ENCODE measurements around the gene CAMK2D. TPM values are rescaled to one million over a fixed set of nuclear protein-coding genes. Genes with fewer than 3 reads are reported as not detected.

CAMK2D gene
- total RNA-seq, 6 experiments from 2014 or later: 83.7 to 102 (median 94.1) TPM

DNA sequence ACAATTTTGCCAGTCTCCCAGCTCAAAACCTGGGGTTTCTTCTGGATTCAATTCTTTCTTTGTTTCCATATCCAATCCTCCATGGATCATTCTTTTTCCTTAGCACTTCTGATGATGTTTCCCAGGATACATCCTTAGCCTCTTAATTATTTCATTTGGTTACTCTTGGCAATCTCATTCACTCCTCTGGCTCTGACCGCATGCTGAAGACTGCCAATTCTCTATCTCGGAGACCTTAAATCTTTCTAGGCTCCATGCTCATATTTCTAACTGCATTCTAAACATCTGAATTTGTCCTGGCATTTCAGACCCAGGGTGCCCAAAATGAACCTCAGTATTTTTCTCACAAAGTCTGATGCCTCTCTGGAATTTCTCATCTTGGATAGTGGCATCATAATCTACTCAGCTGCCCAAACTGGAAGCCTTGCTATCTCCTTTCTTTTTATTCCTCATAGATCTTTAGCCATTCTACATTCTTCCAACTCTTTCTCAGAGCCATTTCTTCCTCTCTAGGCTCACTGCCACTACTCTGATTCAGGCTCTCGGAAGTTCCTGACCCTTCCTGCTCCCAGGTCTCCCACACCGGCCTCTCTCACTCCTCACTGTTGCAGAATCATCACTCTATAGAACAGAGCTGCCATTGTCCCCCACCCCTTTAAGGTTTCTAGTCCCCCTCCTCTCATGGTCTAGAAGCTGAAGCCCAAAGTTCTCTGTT is 290.2 kb downstream of the CAMK2D start:
- H3K9me3 Mint-ChIP-seq: peaks cover under 1% of the 10 kb centered on the region; the same call in 1 of the 2 replicates
- H3K36me3 Mint-ChIP-seq (ENCODE audit: low read depth): peaks cover 32% of the 10 kb centered on the region
- peak overlapping the region; percentile 86 for H3K27ac Mint-ChIP-seq
- peaks cover 93% of the 10 kb centered on the region for H3K4me1 Mint-ChIP-seq (ENCODE audit: low read depth)
- peak overlapping the region; percentile 16; the same call in 1 of the 2 replicates for H3K4me3 Mint-ChIP-seq
- TF ChIP-seq, protein P1, sequence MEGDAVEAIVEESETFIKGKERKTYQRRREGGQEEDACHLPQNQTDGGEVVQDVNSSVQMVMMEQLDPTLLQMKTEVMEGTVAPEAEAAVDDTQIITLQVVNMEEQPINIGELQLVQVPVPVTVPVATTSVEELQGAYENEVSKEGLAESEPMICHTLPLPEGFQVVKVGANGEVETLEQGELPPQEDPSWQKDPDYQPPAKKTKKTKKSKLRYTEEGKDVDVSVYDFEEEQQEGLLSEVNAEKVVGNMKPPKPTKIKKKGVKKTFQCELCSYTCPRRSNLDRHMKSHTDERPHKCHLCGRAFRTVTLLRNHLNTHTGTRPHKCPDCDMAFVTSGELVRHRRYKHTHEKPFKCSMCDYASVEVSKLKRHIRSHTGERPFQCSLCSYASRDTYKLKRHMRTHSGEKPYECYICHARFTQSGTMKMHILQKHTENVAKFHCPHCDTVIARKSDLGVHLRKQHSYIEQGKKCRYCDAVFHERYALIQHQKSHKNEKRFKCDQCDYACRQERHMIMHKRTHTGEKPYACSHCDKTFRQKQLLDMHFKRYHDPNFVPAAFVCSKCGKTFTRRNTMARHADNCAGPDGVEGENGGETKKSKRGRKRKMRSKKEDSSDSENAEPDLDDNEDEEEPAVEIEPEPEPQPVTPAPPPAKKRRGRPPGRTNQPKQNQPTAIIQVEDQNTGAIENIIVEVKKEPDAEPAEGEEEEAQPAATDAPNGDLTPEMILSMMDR (IDR thresholded peaks at IDR 0.05): no peak
- no peak for DNase-seq
- peaks cover 10% of the 10 kb centered on the region for H3K27me3 Mint-ChIP-seq (ENCODE audit: insufficient read depth)

DNA sequence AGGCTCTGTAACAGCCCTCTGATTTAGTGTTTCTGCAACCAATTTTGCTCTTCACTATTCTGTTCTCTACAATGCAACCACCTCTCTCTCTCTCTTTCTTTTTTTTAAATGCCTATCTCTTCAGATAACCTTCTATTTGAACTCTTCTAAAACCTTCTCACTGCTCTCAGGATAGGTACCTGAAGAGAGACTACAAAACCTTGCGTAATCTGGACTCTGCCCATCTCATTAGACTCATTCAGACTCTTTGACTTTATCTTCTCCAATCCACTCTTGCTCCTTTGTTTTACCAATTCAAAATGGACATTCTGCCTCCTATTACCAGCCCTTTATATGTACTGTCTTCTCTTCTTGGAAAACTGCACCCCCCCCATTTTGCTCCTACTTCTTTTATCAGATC is 291.6 kb downstream of the CAMK2D start:
- Mint-ChIP-seq H3K27ac (peak overlapping the region; percentile 99), H3K9me3 (no peaks in the 10 kb centered on the region), H3K27me3 (ENCODE audit: insufficient read depth) (peaks cover 10% of the 10 kb centered on the region), H3K4me1 (ENCODE audit: low read depth) (peaks cover 82% of the 10 kb centered on the region), H3K4me3 (peak overlapping the region; percentile 7), H3K36me3 (ENCODE audit: low read depth) (peaks cover 27% of the 10 kb centered on the region)
- DNase-seq: no peak
- TF ChIP-seq, protein P1 (IDR thresholded peaks at IDR 0.05): no peak

DNA sequence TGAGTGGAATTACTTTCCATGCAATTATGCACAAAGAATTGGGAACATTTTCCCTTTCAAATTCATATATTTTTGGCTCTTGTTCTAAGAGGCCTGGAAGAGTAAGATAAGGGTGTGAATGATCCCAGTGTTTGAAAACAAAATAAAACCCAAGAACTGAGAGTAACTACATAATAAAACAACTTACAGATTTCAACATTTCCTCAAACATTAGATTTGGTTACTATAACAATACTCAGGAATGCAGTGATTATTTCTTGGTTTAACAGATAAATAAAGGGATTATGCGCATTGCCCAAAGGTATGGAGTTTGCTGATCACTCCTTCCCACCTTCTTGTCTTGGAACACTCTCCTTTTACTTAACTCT is 292.5 kb downstream of the CAMK2D start:
- H3K27me3 Mint-ChIP-seq (ENCODE audit: insufficient read depth): peaks cover 10% of the 10 kb centered on the region

DNA sequence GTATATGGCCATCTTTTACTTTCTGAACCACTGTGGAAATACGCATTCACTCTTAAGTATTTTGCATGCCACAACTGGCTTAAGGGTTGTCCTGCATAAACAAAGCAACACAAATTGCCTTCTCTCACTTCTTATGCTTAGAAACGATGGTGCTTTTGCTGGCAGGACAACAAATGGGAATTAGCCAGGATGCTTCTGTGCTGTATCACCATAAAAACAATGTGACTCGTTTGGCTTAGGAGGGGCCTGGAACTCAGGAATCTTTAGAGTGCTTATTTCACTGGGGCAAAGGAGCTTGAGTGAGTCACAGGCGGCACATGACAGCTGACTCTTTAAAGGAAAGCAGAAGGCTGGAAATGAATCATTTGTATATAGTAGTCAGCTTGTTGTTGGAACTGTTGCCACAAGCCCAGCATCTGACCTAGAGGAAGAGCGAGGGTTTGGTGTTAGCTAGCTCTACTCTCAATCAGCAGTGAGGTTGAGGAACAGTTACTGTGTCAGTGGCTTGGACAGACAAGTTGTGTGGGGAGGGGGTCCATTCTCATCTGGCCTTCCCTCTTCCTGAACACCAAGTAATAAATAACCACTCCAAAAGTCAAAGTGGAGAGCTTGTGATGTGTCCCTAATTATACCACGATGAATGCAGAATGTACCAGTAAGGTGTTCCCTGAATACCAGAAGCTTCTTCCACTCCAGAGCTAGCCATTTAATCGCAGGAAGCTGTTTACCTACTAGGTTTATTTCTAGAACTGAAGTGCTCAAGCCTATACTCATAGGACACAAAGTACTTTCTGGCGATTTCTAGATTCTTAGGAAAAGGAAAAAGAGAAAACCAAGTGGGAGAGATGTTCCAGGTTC is 293.1 kb downstream of the CAMK2D start:
- TF ChIP-seq, protein P1 (IDR thresholded peaks at IDR 0.05): no peak

More for the DNA sequence above, 292.5 kb downstream of the CAMK2D start:
- Mint-ChIP-seq H3K36me3 (ENCODE audit: low read depth) (peaks cover 37% of the 10 kb centered on the region), H3K9me3 (no peaks in the 10 kb centered on the region), H3K27ac (peak overlapping the region; percentile 99), H3K4me1 (ENCODE audit: low read depth) (peaks cover 72% of the 10 kb centered on the region), H3K4me3 (peak overlapping the region; percentile 85; the same call in 1 of the 2 replicates)
- DNase-seq: no peak
- TF ChIP-seq, protein P1 (IDR thresholded peaks at IDR 0.05): no peak

DNA sequence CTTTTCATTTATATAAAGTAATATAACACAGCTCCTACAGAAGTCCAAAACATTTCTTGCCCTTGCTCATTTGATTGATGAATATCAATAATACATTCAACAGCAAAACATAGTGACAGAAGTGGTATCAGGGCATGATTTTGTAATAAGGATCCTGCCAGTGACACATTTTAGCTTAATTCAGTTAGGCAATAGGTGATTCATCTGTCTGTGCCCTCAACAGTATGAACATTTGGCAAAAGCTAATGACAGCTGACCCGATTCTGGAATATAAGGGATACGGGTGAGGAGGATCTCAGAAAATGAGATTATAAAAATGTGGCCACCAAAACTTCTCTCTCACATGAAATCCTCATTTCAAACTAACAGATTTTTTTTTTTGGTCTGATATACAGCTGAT is 294.0 kb downstream of the CAMK2D start:
- H3K4me1 Mint-ChIP-seq (ENCODE audit: low read depth): peaks cover 58% of the 10 kb centered on the region
- peak overlapping the region; percentile 99 for H3K27ac Mint-ChIP-seq
- peak; percentile 78 for DNase-seq
- peak overlapping the region; percentile 85 for H3K4me3 Mint-ChIP-seq
- peaks cover 10% of the 10 kb centered on the region for H3K27me3 Mint-ChIP-seq (ENCODE audit: insufficient read depth)
- H3K36me3 Mint-ChIP-seq (ENCODE audit: low read depth): peaks cover 37% of the 10 kb centered on the region
- TF ChIP-seq, protein P1 (IDR thresholded peaks at IDR 0.05): no peak
- no peaks in the 10 kb centered on the region for H3K9me3 Mint-ChIP-seq

More for the DNA sequence above, 293.1 kb downstream of the CAMK2D start:
- Mint-ChIP-seq H3K4me1 (ENCODE audit: low read depth) (peaks cover 66% of the 10 kb centered on the region), H3K36me3 (ENCODE audit: low read depth) (peaks cover 37% of the 10 kb centered on the region), H3K27me3 (ENCODE audit: insufficient read depth) (peaks cover 10% of the 10 kb centered on the region), H3K9me3 (no peaks in the 10 kb centered on the region), H3K4me3 (peak overlapping the region; percentile 85), H3K27ac (peak overlapping the region; percentile 99)
- DNase-seq: peak; percentile 100
